Measurements from ENCODE around the gene CD4. TPM values are rescaled to one million over a fixed set of nuclear protein-coding genes. Genes with fewer than 3 reads are reported as not detected.
"Not testable (repeated sequence)": the region's sequence is repeated elsewhere in the genome, so short reads cannot be mapped to it uniquely, and the experiment has no call there.

The CD4 gene
- 0.42 TPM for total RNA-seq (2021; ENCODE audit: unreplicated experiment)
- polyA plus RNA-seq (2012), result 1.1 and 1.3 TPM in 2 replicates
- Bru-seq, nascent RNA, result percentile 20 among the genes with signal in this experiment
- BruChase-seq, experiment 1, labeled RNA remaining after a 6-hour chase, result percentile 27 among the genes with signal in this experiment
- BruChase-seq, experiment 2, labeled RNA remaining after a 2-hour chase, result percentile 26 among the genes with signal in this experiment
- long read RNA-seq, partial matches to known transcripts, result 0 of 2 reads
- long read RNA-seq, other reads (novel, unspliced or antisense), result 2 of 2 reads

GRCh38 chr12:6788972-6789924 lies at the start of gene CD4:
TSS of gene CD4 (plus strand) at chr12:6789528. CDS start at chr12:6800139, 10,611 bp downstream.
- Histone ChIP-seq H3K27ac (ENCODE audit: low read depth, low read length) (no peak within 1 kb of the TSS), H3K27me3 (ENCODE audit: insufficient read depth, low read length) (no peaks in the 10 kb centered on the region)
- CTCF ChIA-PET, result no interaction called here

DNA sequence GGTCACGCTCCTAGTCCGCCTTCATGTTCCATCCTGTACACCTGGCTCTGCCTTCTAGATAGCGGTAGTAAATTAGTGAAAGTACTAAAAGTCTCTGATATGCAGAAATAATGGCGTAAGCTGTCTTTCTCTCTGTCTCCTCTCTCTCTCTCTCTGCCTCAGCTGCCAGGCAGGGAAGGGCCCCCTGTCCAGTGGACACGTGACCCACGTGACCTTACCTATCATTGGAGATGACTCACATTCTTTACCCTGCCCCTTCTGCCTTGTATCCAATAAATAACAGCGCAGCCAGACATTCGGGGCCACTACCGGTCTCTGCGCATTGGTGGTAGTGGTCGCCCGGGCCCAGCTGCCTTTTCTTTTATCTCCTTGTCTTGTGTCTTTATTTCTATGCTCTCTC lies 47.2 kb upstream of the CD4 start:
- H3K27me3 ChIP-seq (ENCODE audit: insufficient read depth, low read length); ATAC-seq; H3K4me2 ChIP-seq (ENCODE audit: low read length); RAD21 ChIA-PET (ENCODE audit: low non-redundant PET in 1 of 2, low total read pairs in 2 of 2, uncharacterized antibody in 2 of 2, unreplicated experiment in 2 of 2); intact Hi-C loops (cut with micrococcal nuclease); H3K9me3 ChIP-seq (ENCODE audit: control insufficient read depth in 1 of 2, insufficient read depth in 1 of 2, low read depth in 1 of 2, low read length in 2 of 2); BruUV-seq (replicated peaks); POLR2A ChIA-PET; CTCF ChIA-PET; H3K9me2 ChIP-seq (ENCODE audit: insufficient read depth); H2AFZ ChIP-seq (ENCODE audit: low read depth, low read length, poor library complexity, severe bottlenecking); DNase-seq (ENCODE audit: low read depth, low spot score); H4K20me1 ChIP-seq (ENCODE audit: insufficient read depth); H3K9ac ChIP-seq (ENCODE audit: low read length); H3K27ac ChIP-seq (ENCODE audit: low read depth, low read length); H3K36me3 ChIP-seq (ENCODE audit: control insufficient read depth in 1 of 2, insufficient read depth in 2 of 2, low read length in 2 of 2); H3K4me3 ChIP-seq (replicated peaks in 1 of 2; ENCODE audit: low read depth in 1 of 2, low read length in 2 of 2); H3K79me2 ChIP-seq (ENCODE audit: insufficient read depth, low read length): not testable (repeated sequence)
- H3K4me1 ChIP-seq (ENCODE audit: control insufficient read depth in 1 of 2, insufficient read depth in 2 of 2, low read length in 2 of 2), result peaks cover 0 to 12% of the 10 kb centered on the region in 2 experiments; a peak in 2 of 4 replicates

More at GRCh38 chr12:6788972-6789924, at the start of gene CD4:
- RAD21 ChIA-PET (ENCODE audit: low non-redundant PET in 1 of 2, low total read pairs in 2 of 2, uncharacterized antibody in 2 of 2, unreplicated experiment in 2 of 2), result no interaction called here
- Histone ChIP-seq H4K20me1 (ENCODE audit: insufficient read depth) (no peaks in the 10 kb centered on the region), H3K9me2 (ENCODE audit: insufficient read depth) (no peaks in the 10 kb centered on the region), H2AFZ (ENCODE audit: low read depth, low read length, poor library complexity, severe bottlenecking) (no peak within 1 kb of the TSS), H3K4me2 (ENCODE audit: low read length) (no peak within 1 kb of the TSS), H3K36me3 (ENCODE audit: control insufficient read depth in 1 of 2, insufficient read depth in 2 of 2, low read length in 2 of 2) (no peaks in the 10 kb centered on the region), H3K9me3 (ENCODE audit: control insufficient read depth in 1 of 2, insufficient read depth in 1 of 2, low read depth in 1 of 2, low read length in 2 of 2) (no peaks in the 10 kb centered on the region), H3K4me1 (ENCODE audit: control insufficient read depth in 1 of 2, insufficient read depth in 2 of 2, low read length in 2 of 2) (peaks cover 0 to 10% of the 10 kb centered on the region in 2 experiments; a peak in 3 of 4 replicates), H3K4me3 (replicated peaks in 1 of 2; ENCODE audit: low read depth in 1 of 2, low read length in 2 of 2) (no peak within 1 kb of the TSS), H3K9ac (ENCODE audit: low read length) (no peak within 1 kb of the TSS), H3K79me2 (ENCODE audit: insufficient read depth, low read length) (no peaks in the 10 kb centered on the region)
- DNase-seq (ENCODE audit: low read depth, low spot score) (no peak), ATAC-seq (no peak)
- no TSS peak for BruUV-seq (replicated peaks)
- POLR2A ChIA-PET, result no interaction called here
- intact Hi-C loops (cut with micrococcal nuclease), result no loop called here
- no peak for TF ChIP-seq SRF (IDR thresholded peaks at IDR 0.05; ENCODE audit: low read depth)
- TF ChIP-seq EZH2phosphoT487 (IDR thresholded peaks at IDR 0.05; ENCODE audit: borderline replicate concordance), result no peak
- no peak for TF ChIP-seq EZH2 (IDR thresholded peaks at IDR 0.05)
